Activated T-cell treated with anti-CD3 and anti-CD28 coated beads for 48 hours (primary cell): ENCODE results near the gene PAM16.

Experiments used
- DNase-seq: peaks from one replicate; pipeline ENCODE4 v3.0.0-alpha.2; 2020; ENCODE audit warnings: low read depth

Gene PAM16

DNA sequence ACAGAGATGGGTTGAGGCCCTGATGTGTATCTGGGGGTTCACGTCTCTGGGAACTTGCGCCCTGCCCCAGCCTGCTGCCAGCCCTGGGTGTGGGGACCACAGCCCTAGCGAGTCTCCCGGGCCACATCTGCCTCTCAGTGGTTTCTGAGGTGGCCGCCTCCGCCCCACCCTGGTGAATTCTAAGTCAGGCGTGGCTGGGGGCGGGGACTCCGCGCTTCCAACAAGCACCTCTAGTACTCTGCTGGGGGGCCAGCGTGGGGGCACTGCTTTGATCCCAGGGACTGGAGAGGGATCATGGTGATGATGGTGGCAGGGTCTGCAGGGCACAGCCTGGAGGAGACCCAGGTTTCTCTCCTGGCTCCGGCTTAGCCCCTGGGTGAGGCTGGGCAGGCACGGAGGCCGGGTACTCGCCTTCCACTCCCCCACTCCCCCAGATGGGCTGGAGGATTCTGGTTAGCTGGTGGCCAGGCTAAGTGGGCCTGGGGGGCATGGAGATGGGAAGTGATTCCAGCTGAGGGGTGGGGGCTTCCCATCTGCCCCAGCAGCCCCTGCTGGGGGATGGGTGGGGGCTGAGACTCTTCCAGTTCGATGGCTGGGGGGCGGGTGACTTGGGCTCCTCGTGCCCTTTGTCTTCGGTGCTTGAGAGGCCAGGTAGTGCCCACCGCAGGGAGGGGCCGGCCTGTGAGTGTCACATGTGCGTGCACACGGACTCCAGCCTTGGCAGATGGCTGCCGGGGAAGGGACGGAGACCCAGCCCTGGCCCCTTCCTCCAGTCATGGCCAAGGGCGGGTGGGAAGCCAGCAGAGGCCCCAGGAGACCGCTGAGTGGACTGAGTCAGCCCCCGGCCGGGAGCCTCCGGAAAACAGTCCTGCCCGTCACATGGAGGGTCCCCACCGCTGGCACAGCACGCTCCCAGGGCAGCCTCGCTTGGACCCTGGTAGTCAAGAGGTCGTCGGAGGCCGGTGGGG lies 31.4 kb downstream of the PAM16 start:
- DNase-seq, result peak; percentile 57

DNA sequence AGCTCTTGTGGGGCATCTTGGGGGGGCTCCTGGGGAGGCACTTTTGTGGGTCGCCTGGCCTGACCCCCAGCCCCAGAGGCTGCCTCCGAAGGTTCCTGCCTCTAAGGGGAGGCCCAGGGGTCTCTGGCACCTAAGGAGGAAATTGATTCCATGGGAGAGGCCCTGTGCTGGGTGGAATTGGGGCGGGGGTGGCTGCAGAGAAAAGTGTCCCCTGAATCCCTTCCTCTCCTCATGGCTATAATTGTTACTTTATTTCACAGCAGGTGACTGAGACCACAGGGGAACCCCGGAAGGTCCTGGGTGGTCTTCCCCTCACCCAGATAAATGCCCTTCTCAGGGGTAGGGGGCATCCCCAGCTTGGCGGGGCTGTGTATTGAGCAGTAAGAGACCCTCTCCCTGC lies 32.2 kb downstream of the PAM16 start:
- DNase-seq, result no peak

DNA sequence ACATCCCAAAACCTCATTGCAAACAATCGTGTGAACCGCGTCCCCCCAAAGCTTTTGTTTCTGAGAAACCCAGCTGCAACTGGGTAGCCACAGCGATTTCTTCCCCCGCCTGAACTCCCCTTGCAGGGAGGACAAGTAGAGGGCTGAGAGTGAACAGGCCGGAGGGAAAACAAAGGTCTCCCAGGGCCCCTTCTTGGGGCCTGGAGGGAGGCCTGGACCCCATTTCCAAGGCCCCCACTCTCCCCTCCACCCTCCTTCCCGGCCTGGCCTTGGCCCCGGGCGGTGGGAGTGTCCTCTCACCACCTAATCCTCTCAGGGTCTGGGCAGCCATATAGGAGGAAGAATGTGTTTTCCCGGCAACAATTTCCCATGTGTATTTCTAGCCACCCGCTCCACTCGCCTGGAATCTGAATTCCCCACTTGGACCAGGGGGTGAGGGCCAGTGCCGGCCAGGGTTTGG lies 32.6 kb downstream of the PAM16 start:
- DNase-seq, result no peak

DNA sequence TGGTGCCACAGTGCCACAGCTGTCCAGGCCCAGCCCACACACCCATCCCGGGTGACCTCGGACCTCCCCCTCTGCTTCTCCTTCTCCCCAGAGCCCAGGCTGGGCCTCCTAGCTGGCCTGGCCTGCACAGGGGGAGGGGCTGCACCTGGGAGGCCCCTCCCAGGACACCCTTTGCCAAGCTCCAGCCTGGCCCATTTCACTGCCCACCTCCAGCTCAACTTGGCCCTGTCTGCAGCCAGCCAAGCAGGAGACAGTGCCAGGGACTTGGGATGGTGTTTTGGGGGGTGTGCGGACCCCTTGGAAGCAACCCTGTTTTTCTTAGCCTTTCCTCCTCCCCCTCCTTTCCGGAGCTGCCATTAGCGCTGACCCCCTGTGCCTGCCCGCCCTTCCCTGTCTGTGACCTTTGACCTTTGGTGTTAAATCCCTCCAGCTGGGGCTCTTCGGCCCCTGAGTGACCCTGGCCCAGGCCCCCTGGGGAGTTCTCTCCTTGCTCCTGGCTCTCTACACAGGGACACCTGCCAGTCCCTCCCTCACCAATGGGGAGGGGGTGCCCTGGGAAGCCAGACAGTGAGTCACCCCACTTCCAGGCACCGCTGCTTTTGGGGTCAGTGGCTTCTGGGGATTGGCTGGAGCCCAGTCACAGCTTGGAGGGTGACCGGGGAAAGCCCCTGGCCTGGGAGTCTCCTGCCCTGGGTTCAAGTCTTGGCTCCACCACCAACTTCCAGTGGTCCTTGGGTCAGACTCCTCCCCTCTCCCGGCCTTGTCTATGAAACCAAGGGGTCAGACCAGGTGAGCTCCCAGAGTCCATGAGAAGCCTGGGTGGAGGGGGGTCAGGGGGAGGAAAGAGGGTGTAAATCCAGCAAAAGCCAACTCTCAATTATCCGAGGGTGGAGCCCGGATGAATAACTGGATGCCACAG lies 33.3 kb downstream of the PAM16 start:
- no peak for DNase-seq

DNA sequence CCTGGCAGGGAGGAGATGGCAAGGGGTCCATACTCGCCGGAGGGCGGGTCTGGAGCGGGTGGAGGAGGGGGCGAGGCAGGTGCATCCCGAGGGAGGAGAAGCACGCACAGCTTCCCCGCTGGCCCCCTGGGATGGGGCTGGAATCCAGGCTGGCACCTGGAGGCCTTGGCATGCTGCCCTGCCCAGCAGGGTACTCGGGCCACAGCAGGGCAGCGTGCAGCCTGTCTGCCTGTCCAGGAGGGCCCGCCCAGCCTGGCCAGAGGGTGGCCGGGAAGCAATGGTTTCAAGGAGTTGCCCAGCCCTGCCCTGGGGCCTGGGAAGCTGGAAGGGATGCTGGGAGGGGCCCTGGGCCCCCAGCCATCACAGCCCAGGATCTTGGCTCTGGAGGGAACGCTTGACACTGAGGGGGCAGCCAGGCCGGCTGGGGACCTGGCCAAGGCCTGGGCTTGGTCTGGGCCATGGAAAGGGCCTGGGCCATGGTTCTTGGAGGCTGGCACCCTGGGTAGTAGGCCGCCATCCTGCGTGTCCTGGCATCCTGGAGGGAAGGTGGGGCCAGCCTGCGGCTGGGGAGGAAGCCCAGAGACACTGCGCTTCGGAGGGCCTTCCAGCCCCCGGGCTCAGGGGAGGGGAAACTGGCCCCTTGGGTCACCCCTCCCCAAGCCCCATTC lies 34.1 kb downstream of the PAM16 start:
- no peak for DNase-seq

DNA sequence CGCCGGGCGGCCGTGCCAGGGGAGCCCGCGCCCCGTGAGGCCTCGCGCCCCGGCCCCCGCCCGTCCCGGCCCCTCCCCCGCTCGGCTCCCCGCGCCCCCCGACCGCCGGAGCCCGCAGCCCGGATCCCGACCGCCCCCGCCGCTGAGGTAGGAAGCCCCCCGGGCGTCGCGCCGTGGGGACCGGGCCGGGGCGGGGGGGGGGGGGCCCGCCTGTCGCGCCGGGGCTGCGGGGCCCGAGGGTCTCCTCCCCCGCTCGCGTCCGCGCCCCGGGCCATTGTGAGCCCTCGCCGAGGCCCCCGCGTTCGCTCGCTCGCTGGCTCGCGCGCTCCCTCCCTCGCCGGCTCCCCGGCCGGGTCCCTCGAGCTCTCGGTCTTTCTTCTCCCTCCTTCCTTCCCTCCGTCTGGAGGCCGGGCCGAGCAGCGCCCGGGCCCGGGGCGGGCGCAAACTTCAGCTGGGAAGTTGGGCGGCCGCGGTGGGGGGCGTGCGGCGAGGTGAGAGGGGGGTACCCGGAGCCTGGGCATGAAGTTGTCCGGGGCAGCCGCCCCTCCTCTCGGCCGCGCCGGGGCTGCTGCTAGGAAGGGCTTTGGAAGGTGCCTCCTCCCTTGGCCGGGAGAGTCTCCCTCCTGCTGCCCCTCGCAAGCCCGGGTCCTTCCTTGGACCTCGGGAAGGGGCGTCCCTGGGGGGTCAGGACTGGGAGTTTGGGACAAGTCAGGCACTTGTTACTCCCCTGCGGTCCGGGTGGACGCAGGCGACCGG lies 34.8 kb downstream of the PAM16 start:
- DNase-seq, result no peak

DNA sequence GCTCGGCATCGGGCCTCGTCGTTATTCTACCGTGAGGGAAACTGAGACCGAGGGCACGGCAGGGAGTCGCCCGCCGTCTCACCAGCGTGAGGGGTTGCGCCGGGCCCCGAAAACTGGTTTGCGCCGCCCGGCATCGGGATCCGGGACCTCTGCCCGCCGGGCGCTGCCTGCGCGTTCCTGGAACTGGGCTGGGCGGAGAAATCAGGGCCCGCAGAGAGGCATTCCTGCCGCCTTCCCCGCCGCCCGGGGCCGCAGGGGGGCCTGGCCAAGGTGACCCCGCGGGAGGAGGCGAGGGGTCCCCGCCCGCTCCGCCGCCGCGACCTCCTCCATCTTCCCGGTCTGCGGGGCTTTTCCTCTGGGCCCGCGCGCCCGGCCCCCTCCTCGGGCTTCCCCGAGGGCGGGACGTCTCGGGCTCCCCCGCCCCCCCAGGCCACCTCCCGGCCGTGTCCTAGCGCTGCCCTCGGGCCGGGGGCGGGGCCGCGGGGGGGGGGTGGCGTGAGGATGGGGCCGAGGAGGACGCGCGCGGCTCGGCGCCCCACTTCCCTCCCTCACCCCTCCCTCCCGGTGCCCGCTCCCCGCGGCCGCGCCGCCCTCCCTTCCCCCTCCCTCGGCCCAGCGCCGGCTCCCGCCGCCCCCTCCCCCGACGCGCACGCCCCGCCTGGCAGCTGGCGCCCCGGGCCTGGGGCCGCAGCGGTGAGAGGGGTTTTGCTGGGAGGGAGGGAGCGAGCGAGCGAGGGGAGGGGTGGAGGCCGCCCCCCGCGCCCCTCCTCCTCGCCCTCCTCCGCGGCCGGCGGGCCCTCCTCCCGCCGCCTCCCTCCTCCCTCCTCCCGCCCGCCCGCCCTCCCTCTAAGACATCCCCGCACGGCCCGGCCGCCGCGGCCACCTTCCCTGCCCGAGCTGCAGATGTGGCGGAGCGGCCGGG lies 35.7 kb downstream of the PAM16 start, which contains the start of gene GLIS2:
Gene GLIS2, plus strand, starts transcription at position 882 of the 922 bp plus-strand sequence. CDS start 16,214 bp downstream, outside the sequence.
- DNase-seq, result no peak

DNA sequence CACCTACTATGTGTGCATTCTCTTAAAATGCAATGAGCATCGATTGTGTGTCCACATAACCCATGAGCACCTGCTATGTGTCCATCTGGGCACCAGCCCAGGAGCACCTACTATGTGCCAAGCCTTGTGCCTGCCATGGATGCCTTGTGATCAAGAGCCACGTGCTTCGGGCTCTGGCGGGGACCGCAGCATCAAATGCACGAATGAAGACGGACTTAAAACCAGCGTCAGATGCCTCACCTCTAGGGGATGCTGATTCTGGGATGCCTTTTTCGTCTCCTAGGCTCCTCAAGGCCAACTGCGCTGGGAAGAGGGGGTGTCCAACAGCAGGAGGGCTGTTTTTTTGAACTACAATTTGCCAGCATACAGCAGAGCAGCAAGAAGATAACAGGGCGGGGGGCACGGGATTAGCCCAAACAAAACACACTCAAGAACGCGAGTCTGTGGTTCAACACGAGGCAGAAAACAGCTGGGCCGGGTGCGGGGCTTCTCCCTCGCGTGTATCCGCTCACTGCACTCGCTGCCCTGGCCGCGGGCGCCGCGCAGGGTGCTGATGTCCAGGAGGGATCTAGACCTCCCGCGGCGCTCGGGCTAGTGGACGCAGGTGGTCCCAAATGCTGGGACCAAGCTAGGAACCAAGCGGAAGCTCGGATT lies 36.5 kb downstream of the PAM16 start:
- no peak for DNase-seq

DNA sequence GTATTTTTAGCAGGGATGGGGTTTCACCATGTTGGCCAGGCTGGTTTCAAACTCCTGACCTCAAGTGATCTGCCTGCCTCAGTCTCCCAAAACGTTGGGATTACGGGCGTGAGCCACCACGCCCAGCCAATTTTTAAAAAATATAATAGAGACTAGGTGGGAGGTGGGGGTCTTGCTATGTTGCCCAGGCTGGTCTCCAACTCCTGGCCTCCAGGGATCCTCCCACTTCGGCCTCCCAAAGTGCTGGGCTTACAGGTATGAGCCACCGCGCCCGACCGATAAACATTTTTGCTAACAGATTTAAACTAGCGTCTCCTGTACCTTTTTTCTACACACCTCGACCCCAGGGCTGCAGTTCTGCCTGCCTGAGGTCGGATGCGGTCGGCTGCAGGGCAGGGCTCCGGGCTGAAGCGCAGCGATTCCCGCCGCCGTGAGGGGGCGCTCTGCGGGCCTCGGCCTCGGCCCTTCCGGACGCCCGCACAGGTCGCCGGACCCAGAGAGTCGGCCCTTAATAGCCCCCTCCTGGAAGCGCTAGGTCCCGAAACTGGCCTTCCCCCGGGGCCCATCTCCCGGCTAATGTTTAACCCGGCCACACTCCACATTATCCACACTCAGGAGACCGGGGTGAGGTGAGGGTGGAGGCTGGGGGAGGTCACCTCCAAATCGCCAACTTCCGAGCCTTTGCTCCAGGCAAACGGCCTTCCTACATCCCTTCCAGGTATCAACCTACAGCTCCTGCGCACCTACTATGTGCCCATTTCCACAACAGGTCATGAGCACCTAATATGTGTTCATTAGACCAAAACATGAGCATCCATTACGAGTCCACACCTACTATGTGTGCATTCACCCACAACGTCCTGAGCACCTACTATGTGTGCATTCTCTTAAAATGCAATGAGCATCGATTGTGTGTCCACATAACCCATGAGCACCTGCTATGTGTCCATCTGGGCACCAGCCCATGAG lies 37.3 kb downstream of the PAM16 start:
- no peak for DNase-seq

DNA sequence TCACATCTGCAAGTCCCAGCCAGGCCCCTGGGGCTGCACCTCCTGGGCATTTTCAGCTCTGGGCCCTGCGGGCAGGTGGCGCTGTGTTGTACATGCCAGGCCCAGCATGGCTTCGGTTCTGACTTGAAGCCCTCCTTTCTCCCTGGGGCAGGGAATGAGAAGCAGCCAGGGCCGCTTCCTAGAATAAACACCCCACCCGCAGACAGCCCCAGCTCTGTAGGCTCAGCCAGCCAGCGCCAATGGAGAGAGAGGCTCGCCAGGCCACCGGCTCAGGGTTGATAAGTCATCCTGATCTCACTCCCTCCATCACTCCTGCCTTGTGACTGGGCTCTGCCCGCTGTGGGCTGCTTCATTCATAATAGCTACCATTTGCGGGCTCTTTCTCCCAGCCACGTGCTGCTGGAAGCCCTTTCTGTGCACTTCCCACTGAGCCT lies 41.3 kb downstream of the PAM16 start:
- peak; percentile 55 for DNase-seq

DNA sequence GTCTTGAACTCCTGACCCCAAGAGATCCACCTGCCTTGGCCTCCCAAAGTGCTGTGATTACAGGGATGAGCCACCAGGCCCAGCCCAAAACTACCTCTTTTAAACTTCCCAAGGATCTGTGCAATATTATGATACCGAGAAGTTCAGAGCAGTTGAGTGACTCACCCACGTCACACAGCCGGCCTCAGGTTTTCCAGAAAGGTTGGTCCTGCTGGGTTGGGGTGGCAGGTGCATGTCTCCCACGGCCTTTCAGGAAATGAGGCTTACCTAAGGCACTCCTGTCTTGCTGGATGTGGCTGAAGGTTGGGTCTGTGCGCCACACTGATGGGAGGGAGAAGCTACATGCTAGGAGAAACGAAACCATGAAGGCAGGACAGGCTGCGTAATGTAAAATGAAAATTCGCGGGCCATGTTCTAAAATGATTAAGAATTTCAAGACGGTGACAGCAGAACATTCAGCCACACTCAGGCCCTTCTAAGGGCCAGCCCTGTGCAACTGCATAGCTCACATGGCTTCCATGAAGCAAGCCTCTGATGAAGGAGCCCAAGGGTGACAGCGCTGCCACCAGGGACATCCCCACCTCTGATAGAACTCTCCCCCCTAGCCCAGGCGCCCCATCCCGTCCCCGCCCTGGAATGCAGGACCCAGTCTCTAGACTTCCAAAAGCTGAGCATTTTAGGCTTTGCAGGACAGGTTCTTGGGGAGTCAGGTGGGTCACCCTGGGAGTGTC lies 41.9 kb downstream of the PAM16 start:
- no peak for DNase-seq

DNA sequence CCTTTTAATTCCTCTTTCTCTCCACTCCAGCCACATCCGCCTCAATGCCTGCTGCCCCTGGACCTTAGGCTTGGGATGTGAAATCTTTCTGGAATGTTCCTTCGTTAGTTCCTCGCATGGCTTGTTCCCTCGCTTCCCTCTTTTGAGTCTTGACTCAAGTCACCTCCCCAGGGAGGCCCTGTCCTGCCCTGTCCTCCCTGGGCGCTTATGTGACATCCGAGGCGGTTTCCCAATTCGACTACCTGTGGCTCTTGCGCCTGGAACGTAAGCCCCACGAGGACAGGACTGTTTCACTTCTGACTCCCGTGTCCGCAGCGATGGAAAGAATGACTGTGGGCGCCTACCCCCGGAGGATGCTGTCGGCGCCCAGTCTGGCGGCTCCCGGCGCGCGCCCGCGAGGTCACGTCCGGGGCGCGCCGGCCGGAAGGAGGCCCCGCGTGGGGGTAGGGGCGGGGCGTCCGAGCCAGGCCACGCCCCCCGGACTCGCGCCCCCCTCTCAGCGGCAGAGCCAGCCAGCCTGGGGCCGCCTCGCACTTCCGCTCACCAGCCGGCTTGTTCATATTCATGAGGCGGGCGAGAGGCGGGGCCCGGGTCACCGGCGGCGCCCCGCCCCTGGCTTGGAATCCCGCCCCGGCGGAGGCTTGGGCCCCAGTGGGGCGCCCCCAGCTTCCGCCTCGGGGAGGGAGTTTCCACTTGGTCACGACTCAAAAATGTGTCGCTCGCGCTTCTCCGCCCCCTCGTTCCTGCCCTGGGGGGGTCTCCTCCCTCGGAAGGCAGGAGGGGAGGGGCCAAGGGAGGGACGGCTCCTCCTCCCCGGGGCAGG lies 43.7 kb downstream of the PAM16 start:
- DNase-seq, result peak; percentile 96

DNA sequence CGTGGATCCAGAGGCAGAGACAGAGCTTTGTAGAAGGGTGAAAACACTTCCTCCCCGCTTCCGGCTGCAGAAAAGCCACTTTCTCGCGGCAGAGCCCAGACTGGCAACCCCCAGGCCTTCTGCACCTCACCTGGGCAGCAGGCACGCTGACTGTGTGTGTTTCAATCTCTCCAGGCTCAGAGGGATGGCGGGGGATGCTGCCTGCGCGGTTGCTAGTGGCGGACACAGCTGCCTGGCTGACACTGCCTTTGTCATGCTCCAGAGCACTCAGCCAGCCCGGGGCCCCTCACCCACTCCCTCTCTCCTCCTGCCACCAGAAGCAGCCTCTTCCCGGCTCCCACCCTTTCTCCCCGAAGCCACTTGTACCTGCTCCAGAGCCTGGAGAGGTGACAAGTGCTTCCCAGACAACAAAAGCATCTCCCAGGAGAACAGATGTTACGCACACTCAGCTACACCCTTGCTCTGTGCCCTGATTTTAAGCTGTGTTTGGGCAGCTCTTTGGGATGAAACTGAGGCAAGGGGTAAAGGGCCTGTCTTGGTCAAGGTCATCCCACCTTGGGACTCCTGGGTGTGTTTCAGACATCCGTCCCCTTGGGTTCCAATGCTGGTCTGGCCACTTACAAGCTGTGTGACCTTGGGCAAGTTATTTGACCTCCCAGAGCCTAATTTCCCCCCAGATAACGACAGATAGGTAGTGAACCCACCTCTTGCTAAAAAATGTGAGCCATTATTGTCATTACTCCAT lies 44.5 kb downstream of the PAM16 start:
- DNase-seq, result peak; percentile 20

DNA sequence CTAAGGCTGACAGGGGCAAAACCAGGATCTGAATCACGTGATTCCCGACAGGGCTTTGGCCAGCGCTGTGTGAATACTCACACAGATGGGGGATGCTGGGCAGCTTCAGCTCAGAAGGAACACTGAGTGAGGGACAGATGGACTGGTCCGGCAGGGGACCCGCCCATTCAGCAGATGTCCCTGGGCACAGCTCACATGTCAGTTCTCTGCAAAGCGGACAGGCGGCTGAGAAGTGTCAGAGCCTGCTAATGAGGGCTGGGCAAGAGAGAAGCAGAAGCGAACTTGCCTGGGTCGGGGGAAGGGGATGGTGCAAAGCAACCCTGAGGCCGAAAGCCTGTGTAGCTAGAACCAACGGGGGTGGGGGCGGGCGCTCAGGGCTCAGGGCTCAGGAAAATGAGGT lies 47.1 kb downstream of the PAM16 start:
- DNase-seq, result no peak

DNA sequence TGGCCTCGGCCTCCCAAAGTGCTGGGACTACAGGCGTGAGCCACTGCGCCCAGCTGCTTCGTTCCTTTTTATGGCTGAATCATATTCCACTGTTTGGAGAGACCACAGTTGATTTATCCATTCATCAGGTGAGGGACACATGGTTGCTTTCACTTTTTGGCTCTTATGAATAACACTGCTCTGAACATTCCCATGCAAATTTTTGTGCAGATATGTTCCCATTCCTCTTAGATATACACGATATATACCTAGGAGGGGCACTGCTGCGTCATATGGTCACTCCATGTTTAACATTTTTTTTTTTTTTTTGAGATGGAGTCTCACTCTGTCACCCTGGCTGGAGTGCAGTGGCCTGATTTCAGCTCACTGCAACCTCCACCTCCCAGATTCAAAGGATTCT lies 49.2 kb downstream of the PAM16 start:
- DNase-seq, result no peak

DNA sequence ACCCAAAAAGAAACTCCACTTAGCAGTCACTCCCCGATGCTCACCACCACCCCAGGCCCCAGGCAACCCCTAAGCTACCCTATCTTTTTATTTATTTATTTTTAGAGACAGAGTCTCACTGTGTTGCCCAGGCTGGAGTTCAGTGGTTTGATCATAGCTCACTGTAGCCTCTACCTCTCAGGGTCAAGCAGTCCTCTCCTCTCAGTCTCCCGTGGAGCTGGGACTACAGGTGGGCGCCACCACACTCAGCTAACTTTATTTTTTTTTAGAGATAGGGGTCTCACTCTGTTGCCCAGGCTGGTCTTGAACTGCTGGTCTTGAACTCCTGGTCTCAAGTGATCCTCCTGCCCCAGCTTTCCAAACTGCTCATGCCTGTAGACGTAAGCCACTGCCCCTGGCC lies 49.9 kb downstream of the PAM16 start:
- no peak for DNase-seq
